ENCODE results near the gene ALDH1L2. TPM values are rescaled to one million over a fixed set of nuclear protein-coding genes. Genes with fewer than 3 reads are reported as not detected.
A peak's percentile ranks its signal among the peaks of the same experiment; 100 is the strongest.
"Not testable (repeated sequence)": the region's sequence is repeated elsewhere in the genome, so short reads cannot be mapped to it uniquely, and the experiment has no call there.

The ALDH1L2 gene
- total RNA-seq, 1 experiment from 2014 or later, result 7.5 TPM

DNA sequence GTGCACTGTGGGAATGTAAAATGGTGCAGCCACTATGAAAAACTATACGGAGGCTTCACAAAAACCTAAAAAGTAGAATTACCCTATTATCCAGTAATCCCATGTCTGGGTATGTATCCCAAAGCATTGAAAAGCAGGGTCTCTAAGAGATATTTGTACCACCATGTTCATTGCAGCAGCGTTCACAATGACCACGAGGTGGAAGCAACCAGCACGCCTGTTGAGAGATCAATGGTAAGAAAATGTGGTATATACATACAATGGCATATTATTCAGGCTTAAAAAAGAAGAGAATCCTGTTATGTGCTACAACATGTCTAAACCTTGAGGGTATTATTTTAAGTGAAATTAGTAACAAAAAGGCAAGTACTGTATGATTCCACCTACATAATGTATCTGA lies 99.1 kb downstream of the ALDH1L2 start:
- DNase-seq (ENCODE audit: low read depth), result no peak

DNA sequence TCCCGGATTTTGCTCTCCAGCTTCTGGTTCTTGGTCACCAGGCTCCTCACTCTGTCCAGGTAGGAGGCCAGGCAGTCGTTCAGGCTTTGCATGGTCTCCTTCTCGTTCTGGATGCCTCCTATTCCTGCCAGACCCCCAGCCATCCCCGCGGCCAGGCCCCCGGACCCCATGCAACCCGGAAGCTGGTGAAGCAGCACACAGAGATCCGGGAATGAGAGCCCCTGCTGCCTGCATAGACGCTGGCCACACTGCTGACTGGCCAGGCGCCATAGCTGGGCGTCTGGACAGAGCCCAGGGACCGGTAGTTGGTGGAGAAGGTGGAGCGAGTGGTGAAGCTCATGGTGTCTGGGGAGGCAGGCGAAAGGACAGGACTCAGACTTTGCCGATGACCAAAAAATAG lies 106.6 kb downstream of the ALDH1L2 start:
- DNase-seq (ENCODE audit: low read depth), result not testable (repeated sequence)

DNA sequence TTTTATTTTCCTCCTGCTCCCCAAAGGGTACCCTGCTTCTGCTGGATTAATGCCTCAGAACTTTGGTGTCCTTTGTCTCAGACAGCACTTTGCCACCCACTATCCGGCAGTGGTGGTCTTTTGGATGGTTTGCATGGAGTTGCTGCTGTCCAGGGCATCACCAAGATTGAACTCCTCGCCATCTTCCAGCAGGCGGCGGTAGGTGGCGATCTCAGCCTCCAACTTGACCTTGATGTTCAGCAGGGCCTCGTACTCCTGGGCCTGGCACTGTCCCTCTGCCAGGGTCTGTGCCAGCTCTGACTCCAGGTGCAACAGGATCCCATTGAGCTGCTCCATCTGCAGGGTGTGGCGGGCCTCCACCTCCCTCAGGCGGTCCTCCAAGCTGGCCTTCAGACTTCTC lies 107.6 kb downstream of the ALDH1L2 start:
- no peak for DNase-seq (ENCODE audit: low read depth)

DNA sequence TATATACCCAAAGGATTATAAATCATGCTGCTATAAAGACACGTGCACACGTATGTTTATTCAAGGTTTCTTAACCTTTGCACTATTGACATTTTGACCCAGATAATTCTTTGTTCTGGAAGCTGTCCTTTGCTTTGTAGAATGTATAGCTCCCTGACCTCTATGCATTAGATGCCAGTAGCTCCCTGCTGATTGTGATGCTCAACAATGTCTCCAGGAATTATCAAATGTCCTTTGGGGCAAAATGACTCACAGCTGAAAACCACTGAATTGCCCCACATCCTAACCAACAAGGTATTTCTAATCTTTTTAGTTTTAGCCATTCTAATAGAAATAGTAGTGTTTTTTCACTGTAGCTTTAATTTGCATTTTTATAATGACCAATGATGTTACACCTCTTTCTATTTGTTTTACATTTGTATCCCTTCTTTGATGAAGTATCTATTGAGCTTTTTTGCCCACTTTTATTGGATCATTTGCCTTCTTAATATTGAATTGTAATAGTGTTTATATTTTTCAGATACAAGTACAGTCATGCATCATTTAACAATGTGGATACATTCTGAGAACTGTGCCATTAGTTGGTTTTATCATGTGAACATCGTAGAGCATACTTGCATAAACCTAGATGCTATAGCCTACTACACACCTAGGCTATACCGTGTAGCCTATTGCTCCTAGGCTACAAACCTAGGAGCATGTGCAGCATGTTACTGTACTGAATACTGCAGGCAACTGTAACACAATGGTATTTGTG lies 108.5 kb downstream of the ALDH1L2 start:
- peak; percentile 67 for DNase-seq (ENCODE audit: low read depth)

DNA sequence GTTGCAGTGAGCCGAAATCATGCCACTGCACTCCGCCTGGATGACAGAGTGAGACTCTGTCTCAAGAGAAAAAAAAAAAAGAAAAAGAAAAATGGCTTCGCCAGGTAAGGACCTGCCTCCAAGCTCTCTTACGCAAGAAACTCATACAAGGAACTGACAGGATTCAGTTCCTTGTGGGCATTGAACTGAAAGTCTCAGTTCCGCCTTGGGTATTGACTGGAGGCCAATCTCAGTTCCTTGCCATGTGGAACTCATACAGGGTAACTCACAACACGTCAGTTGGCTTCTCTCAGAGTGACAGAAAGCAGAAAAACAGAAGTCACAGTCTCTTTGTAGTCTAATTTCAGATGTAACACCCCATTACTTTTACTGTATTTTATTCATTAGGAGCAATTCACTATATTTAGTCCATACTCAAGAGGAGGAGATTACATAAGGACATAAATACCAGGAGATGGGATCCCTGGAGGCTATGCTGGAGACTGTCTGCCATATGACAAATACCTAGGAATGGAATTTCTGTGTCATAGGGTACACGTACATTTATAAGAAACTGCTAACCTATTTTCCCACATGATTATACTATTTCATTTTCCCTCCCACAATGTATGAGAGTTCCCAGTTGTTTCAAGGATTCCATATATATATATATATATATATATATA lies 109.5 kb downstream of the ALDH1L2 start:
- peak; percentile 18 for DNase-seq (ENCODE audit: low read depth)

DNA sequence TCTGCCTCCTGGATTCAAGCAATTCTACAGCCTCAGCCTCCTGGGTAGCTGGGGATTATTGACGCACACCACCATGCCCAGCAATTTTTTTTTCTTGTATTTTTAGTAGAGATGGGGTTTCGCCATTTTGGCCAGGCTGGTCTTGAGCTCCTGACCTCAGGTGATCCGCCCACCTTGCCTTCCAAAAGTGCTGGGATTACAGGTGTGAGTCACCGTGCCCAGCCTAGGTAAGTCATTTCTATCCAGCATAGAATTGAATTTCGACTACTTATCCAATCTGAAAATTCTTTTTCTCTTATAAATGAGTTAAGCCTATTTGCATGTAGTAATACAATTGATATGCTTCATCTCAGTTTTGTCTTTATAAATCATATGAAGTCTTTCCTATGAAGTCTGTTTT lies 111.0 kb downstream of the ALDH1L2 start:
- no peak for DNase-seq (ENCODE audit: low read depth)

DNA sequence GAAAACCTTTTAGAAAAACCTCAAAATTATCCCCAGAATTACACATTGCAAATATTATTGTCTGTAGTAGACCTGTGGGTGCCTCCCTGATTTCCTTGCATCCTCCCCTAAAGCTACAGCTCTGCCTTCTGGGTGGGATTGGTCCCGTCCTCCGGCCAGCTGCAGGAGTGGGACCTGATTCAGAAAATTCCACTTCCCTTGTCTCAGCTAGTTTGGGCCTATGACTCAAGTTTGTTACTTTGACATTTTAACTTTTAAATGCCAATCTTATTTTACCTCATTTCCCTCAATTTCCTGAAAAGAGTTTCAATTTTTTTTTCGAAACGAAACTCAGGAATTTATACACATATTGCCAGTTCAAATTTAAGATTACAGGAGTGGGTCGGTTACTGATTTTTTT lies 113.0 kb downstream of the ALDH1L2 start:
- DNase-seq (ENCODE audit: low read depth), result no peak

Other genes starting within 250 kb of the ALDH1L2 start
- gene SLC41A2, start 126.2 kb downstream of the ALDH1L2 start, total RNA-seq (2014; rRNA removed), result 2.2 and 2.4 TPM in 2 replicates
- gene NOPCHAP1, start 98.1 kb downstream of the ALDH1L2 start, total RNA-seq (2014; rRNA removed), result 3.2 and 3.8 TPM in 2 replicates
- gene WASHC4, start 23.3 kb upstream of the ALDH1L2 start, total RNA-seq (2014; rRNA removed), result 64.3 and 83.5 TPM in 2 replicates
- gene APPL2, start 151.7 kb upstream of the ALDH1L2 start, total RNA-seq (2014; rRNA removed), result 36.9 and 41.6 TPM in 2 replicates
- gene C12orf75, start 246.2 kb upstream of the ALDH1L2 start, total RNA-seq (2014; rRNA removed), result 238 and 300 TPM in 2 replicates

Data from LHCN-M2 (cell line).